Upper lobe of left lung (tissue), 4 donors: ENCODE measurements around the gene PHF21A.

Source experiments
- CTCF ChIP-seq, 6 experiments: fragments of 450-650 bp in 4 of 6; fragments of 200-600 bp in 2 of 6; sonication (generic) in 2 of 6; IDR thresholded peaks; one replicate each; pipeline ENCODE4 v1.5.1; 2016 to 2019; ENCODE audit warnings: antibody characterized with exemption in 6 of 6
- POLR2A ChIP-seq, 4 donors: fragments of 450-650 bp; IDR thresholded peaks; one replicate each; pipeline ENCODE4 v1.5.1; 2016 to 2017; ENCODE audit warnings: antibody characterized with exemption in 4 of 4, mild to moderate bottlenecking in 2 of 4
- POLR2AphosphoS5 ChIP-seq, 2 donors: sonication (generic); formaldehyde crosslinking; IDR thresholded peaks; one replicate each; pipeline ENCODE4 v1.5.1; 2017; ENCODE audit warnings: antibody characterized with exemption in 2 of 2

- no peak for TF ChIP-seq CTCF (IDR thresholded peaks at IDR 0.05)
- no peak for TF ChIP-seq POLR2A (IDR thresholded peaks at IDR 0.05)
- TF ChIP-seq POLR2AphosphoS5 (IDR thresholded peaks at IDR 0.05) = no peak
Measured at GRCh38 chr11:46055371-46055770, 65.9 kb downstream of the PHF21A start.
